Colonic mucosa (tissue), 4 donors: ENCODE measurements around the gene IQGAP2. TPM values are rescaled to one million over a fixed set of nuclear protein-coding genes. Genes with fewer than 3 reads are reported as not detected.

Experiments used
- DNase-seq: peaks from one replicate; pipeline ENCODE4 v3.0.0-alpha.2; 2020
- H3K27ac ChIP-seq: fragments of 200-600 bp; one replicate; pipeline ENCODE4 v1.8.0; 2021
- H3K27me3 ChIP-seq: fragments of 200-600 bp; one replicate; pipeline ENCODE4 v1.8.0; 2021
- H3K36me3 ChIP-seq: fragments of 200-600 bp; one replicate; pipeline ENCODE4 v1.8.0; 2021
- H3K4me1 ChIP-seq: fragments of 200-600 bp; one replicate; pipeline ENCODE4 v1.8.0; 2021; ENCODE audit warnings: mild to moderate bottlenecking
- H3K4me3 ChIP-seq: fragments of 200-600 bp; one replicate; pipeline ENCODE4 v1.8.0; 2021
- H3K9ac ChIP-seq, 2 donors: one replicate each; pipeline ENCODE4 v1.7.0; 2013; ENCODE audit warnings: control low read depth in 2 of 2, low read depth in 2 of 2, low read length in 2 of 2
- H3K9me3 ChIP-seq: fragments of 200-600 bp; one replicate; pipeline ENCODE4 v1.8.0; 2021
- intact Hi-C: fragments of 100-400 bp; cut with DNase I; formaldehyde crosslinking; loops from one replicate; pipeline ENCODE4 v1.14.1; 2022
- total RNA-seq, 2 donors: library from RNA; stranded (reverse); fragmentation: NEBNext Ultra II Directional in 1 of 2; extraction: Animal tissue kit (Norgen Biotek cat#: 25700) in 1 of 2; gene quantifications; one replicate each; pipeline ENCODE4 v1.2.1, GENCODE V29; 2021
- TF ChIP-seq, protein P1 (sequence below): fragments of 200-600 bp; IDR thresholded peaks from one replicate; pipeline ENCODE4 v1.8.0; 2022; ENCODE audit warnings: antibody characterized with exemption, mild to moderate bottlenecking
- donor health status: healthy.
- donor health status: DM: no; HTN: no; CAD: no.
- donor health status: DM: no; HTN: no; CAD: no.

IQGAP2 gene
- total RNA-seq, 2 donors from 2014 or later, result 62.2 to 75.6 TPM

DNA sequence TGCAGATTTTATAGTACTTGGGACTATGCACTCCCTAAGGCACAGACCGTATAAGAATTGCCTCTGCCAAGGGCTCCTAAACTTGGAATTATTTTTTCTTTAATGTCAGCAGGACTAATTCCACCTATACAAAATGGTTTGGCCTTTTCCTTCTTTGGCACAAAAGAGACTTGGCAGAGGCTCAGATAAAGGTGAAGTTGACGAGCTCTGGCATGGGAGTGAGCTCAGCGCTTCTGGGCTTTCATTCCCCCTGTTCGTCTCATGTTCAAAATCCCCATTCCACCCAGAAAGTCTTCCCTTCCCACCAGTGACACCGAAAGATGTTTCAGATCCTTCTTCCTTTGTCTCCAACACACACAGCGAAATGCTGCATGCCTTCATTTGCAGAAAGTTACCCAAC is 158.9 kb downstream of the IQGAP2 start:
- TF ChIP-seq, protein P1, sequence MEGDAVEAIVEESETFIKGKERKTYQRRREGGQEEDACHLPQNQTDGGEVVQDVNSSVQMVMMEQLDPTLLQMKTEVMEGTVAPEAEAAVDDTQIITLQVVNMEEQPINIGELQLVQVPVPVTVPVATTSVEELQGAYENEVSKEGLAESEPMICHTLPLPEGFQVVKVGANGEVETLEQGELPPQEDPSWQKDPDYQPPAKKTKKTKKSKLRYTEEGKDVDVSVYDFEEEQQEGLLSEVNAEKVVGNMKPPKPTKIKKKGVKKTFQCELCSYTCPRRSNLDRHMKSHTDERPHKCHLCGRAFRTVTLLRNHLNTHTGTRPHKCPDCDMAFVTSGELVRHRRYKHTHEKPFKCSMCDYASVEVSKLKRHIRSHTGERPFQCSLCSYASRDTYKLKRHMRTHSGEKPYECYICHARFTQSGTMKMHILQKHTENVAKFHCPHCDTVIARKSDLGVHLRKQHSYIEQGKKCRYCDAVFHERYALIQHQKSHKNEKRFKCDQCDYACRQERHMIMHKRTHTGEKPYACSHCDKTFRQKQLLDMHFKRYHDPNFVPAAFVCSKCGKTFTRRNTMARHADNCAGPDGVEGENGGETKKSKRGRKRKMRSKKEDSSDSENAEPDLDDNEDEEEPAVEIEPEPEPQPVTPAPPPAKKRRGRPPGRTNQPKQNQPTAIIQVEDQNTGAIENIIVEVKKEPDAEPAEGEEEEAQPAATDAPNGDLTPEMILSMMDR, result no peak
- intact Hi-C loops, result no loop called here
- no peak overlapping the region for H3K27ac ChIP-seq

DNA sequence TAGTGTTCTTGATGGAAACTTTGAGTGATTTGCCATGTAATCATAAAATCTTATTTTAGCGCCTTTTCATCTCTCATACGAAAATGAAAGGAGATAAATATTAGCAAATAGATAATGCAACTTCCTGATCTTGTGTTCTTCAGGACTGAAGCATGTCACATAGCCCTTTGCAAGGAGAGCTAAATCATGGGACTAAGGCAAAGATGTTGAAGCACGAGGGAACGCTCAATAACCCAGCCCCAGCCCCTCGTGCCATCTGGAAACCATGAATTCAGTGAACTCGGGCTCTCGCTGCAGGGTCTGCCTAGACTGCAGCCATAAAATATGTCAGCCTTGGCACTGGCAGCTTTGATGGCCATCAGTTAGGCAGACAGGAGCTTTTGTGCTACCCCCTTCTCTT is 161.9 kb downstream of the IQGAP2 start:
- no peak for DNase-seq
- Histone ChIP-seq H3K9ac (no peak overlapping the region), H3K9me3 (no peaks in the 10 kb centered on the region), H3K27ac (no peak overlapping the region), H3K36me3 (no peaks in the 10 kb centered on the region), H3K4me3 (no peak overlapping the region), H3K4me1 (no peaks in the 10 kb centered on the region), H3K27me3 (no peaks in the 10 kb centered on the region)
- intact Hi-C loops, result no loop called here
- TF ChIP-seq, protein P1, result no peak

More for the DNA sequence above, 158.9 kb downstream of the IQGAP2 start:
- Histone ChIP-seq H3K9me3 (no peaks in the 10 kb centered on the region), H3K27me3 (no peaks in the 10 kb centered on the region), H3K4me3 (no peak overlapping the region), H3K4me1 (no peaks in the 10 kb centered on the region), H3K36me3 (no peaks in the 10 kb centered on the region), H3K9ac (no peak overlapping the region)
- DNase-seq, result no peak

DNA sequence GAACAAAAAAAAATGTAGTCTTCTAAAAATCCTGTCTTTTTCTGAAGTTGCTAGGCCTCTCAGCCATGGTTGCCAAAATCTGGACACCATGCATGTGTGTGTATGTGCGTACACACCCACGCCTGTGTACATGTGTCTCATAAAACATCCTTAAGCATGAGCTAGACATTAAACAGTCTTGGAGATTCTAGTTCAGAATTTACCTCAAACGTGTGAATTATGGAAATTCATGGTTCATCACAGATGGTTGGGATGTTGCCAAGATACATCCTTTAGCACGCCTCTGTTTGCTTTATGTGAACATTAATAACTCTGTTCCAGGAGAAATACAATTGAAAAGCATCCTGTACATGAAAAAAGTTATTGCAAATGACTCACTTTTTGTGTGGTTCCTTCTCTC is 167.1 kb downstream of the IQGAP2 start:
- Histone ChIP-seq H3K27ac (no peak overlapping the region), H3K9ac (no peak overlapping the region), H3K4me3 (no peak overlapping the region), H3K9me3 (no peaks in the 10 kb centered on the region), H3K4me1 (no peaks in the 10 kb centered on the region), H3K27me3 (no peaks in the 10 kb centered on the region), H3K36me3 (no peaks in the 10 kb centered on the region)
- TF ChIP-seq, protein P1, result no peak
- no peak for DNase-seq
- intact Hi-C loops, result no loop called here

DNA sequence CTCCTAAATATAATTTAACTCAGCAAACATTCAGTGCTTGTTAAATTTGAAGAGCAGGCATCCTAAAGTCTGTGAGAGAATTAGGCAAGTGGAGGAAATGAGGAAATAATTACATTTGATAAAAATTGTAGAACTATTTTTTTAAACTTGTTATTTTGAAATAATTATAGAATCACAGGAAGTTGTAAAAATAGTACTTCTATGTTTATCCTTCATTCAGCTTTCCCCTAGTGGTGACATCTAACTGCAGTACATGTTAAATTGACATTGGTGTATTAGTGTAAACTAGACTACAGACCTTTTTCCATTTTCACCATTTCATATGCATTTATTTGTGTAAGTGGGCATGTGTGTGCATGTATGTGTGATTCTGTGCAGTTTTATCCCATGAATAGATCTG is 168.5 kb downstream of the IQGAP2 start:
- Histone ChIP-seq H3K9me3 (no peaks in the 10 kb centered on the region), H3K4me3 (no peak overlapping the region), H3K27me3 (no peaks in the 10 kb centered on the region), H3K9ac (no peak overlapping the region), H3K4me1 (no peaks in the 10 kb centered on the region), H3K27ac (no peak overlapping the region), H3K36me3 (no peaks in the 10 kb centered on the region)
- no peak for DNase-seq
- intact Hi-C loops, result no loop called here
- TF ChIP-seq, protein P1, result no peak

DNA sequence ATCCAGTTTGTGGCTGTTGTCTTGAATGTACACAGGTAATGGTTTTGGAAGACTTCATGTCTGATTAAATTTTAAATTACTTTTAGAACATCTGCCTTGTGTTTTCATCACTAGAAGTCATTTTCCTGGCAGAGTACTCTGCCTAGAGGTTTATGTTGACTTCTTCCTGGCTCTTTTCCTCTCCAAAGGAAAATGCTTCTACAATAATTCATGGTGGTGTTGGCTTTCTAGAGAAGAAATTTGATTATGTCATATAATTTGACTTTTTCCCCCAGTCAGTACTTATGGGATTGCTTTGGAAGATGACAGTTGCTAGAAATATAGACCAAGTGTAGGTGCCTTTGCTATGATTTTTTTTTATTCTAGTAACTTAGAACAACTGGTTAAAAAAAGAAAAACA is 173.4 kb downstream of the IQGAP2 start:
- no peak overlapping the region for H3K4me3 ChIP-seq
- no peaks in the 10 kb centered on the region for H3K4me1 ChIP-seq
- TF ChIP-seq, protein P1, result no peak
- H3K27ac ChIP-seq, result no peak overlapping the region
- H3K27me3 ChIP-seq, result no peaks in the 10 kb centered on the region
- H3K9me3 ChIP-seq, result no peaks in the 10 kb centered on the region
- intact Hi-C loops, result no loop called here
- H3K9ac ChIP-seq, result no peak overlapping the region
- no peaks in the 10 kb centered on the region for H3K36me3 ChIP-seq
- no peak for DNase-seq

DNA sequence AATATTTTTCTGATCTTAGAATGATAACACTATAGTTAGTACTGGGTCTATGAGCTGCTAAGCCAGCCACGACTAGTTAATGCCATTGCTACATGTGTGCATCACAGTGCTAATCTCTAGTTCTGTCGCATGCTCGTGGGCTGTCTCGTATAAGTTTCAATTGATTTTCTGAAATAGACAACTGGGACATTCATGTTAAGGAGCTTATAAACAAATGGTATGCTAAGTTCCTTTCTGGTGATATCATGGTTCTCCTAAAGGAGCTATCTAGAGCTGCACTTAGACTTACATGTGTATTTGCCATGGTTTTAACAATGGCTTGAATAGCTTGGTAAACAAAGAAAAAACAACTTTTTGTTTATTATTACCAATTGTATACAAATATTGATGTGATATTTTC is 173.9 kb downstream of the IQGAP2 start:
- no peak for DNase-seq
- TF ChIP-seq, protein P1, result no peak
- H3K9ac ChIP-seq, result no peak overlapping the region
- H3K36me3 ChIP-seq, result no peaks in the 10 kb centered on the region
- intact Hi-C loops, result no loop called here
- no peak overlapping the region for H3K27ac ChIP-seq
- H3K27me3 ChIP-seq, result no peaks in the 10 kb centered on the region
- no peak overlapping the region for H3K4me3 ChIP-seq
- H3K9me3 ChIP-seq, result no peaks in the 10 kb centered on the region
- no peaks in the 10 kb centered on the region for H3K4me1 ChIP-seq
